OCI-LY1 (cell line): ENCODE results near the gene PCSK5.

Source experiments
- EZH2 ChIP-seq: fragments of 200-600 bp; sonication (generic), shearing (Covaris generic); IDR thresholded peaks from 2 replicates; pipeline ENCODE4 v1.8.0; 2017; ENCODE audit warnings: borderline replicate concordance, mixed run types, mild to moderate bottlenecking, antibody characterized with exemption, low read length, moderate library complexity, mixed read lengths
- TF ChIP-seq, protein P1 (sequence below): fragments of 200-600 bp; sonication (generic), shearing (Covaris generic); IDR thresholded peaks from 2 replicates; pipeline ENCODE4 v1.5.1; 2017; ENCODE audit warnings: mild to moderate bottlenecking, antibody characterized with exemption, low read length, moderate library complexity, mixed read lengths

DNA sequence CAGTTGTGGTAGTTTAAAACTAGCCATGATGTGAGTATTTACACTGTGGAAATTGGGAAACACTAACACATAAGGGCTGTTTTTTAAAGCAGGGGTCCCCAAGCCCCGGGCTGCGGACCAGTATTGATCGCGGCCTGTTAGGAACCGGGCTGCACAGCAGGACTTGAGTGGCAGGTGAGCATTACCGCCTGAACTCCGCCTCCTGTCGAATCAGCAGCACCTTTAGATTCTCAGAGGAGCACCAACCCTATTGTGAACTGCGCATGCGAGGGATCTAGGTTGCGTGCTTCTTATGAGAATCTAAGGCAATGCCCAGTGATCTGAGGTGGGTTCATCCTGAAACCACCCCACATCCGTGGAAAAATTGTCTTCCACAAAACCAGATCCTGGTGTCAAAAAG, 127.8 kb downstream of the PCSK5 start:
- TF ChIP-seq, protein P1, sequence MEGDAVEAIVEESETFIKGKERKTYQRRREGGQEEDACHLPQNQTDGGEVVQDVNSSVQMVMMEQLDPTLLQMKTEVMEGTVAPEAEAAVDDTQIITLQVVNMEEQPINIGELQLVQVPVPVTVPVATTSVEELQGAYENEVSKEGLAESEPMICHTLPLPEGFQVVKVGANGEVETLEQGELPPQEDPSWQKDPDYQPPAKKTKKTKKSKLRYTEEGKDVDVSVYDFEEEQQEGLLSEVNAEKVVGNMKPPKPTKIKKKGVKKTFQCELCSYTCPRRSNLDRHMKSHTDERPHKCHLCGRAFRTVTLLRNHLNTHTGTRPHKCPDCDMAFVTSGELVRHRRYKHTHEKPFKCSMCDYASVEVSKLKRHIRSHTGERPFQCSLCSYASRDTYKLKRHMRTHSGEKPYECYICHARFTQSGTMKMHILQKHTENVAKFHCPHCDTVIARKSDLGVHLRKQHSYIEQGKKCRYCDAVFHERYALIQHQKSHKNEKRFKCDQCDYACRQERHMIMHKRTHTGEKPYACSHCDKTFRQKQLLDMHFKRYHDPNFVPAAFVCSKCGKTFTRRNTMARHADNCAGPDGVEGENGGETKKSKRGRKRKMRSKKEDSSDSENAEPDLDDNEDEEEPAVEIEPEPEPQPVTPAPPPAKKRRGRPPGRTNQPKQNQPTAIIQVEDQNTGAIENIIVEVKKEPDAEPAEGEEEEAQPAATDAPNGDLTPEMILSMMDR, result no peak
- no peak for TF ChIP-seq EZH2
